ENCODE data around the gene SYT12.

The SYT12 gene

DNA sequence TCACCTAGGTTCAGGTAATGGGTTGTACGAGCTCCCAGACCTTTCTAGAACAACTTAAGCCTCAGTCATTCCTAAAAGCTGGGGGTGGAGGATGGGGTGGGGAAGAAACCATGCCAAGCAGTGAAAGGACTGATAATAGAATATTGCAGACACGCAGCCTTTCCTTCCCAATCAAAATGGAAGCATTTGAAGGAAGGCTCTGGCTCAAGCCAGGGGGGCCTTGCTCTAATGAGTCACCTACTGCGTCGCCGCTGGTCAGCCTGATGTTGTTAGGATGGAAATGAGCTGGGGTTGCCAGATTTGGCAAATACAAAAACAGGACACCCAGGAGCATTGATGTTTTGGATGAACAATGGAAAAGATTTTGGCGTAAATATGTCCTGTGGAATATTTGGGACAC, 6.2 kb downstream of the SYT12 start:
- Histone ChIP-seq H3K4me3 (ENCODE audit: extremely low read depth, insufficient read depth, low read length, poor library complexity, severe bottlenecking) (no peak overlapping the region), H3K27ac (ENCODE audit: low read depth, low read length, severe bottlenecking) (no peak overlapping the region), H3K36me3 (ENCODE audit: control insufficient read depth, insufficient read depth, low read length) (no peaks in the 10 kb centered on the region), H3K9me3 (ENCODE audit: control insufficient read depth, low read length) (no peaks in the 10 kb centered on the region), H3K4me1 (ENCODE audit: control insufficient read depth, insufficient read depth, low read length, poor library complexity, severe bottlenecking) (peaks cover 27% of the 10 kb centered on the region)
- WGBS, 2 experiments (ENCODE audit: insufficient coverage in 2 of 2), result 86 to 87% methylated on average over 4 to 5 of the region's 6 CpGs

DNA sequence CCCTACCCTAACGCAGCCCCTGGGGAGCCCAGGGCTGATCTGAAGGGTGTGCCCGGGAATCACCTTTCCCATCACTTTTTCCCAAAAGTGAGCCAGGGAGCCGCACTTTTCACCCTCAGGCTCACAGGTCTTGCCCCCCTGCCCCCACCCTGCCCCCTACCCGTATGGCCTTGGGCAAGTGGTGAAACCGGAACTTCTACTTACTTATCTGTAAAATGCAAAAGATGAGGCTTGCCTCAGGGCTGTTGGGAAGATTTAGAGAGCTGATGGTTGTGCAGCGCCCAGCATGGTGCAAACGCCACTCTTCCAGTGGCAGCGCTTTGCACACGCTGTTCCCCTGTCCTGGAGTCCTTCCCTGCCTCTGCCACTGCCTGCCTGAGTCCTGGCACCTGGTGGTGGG, 8.0 kb downstream of the SYT12 start:
- no peaks in the 10 kb centered on the region for H3K36me3 ChIP-seq (ENCODE audit: control insufficient read depth, insufficient read depth, low read length)
- peaks cover 29% of the 10 kb centered on the region for H3K4me1 ChIP-seq (ENCODE audit: control insufficient read depth, insufficient read depth, low read length, poor library complexity, severe bottlenecking)
- WGBS, 2 experiments (ENCODE audit: insufficient coverage in 2 of 2), result 96 to 100% methylated on average over 3 to 5 of the region's 9 CpGs
- H3K4me3 ChIP-seq (ENCODE audit: extremely low read depth, insufficient read depth, low read length, poor library complexity, severe bottlenecking), result no peak overlapping the region
- no peak overlapping the region for H3K27ac ChIP-seq (ENCODE audit: low read depth, low read length, severe bottlenecking)
- no peaks in the 10 kb centered on the region for H3K9me3 ChIP-seq (ENCODE audit: control insufficient read depth, low read length)

DNA sequence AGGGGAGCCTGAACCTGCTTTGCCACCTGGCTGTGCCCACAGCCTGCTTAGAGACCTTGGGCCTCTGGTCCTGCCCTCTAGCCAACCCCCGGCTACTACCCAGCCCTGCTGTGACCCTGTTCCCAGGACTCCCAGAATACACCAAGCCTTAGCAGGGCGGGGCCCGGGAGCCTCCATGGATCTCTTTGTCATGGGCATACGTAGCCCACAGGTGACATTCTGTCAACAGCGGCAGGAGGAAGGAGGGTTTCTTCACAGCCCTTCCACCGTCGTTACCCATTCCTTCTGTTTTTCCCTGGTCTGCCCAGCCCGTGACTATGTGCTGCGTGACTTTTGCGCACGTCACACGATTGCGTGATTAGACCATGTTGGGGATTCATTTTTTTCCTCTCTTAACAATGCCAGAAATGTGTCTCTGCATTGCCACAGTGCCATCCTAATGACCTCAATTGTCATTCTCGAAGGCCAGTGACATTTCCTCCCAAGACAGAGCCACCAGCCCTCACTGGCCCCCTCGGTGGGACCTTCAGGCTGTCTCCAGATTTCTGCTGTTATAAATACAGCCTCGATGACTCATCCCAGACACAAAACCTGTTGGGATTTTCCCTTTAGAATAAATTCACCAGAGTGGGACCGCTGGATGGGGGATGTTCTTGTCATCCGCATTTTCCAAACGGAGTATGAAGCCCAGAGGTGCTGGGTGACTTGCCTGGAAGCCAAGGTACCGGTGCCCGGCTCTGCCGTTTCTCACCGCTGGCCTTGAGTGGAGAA, 9.0 kb downstream of the SYT12 start:
- H3K36me3 ChIP-seq (ENCODE audit: control insufficient read depth, insufficient read depth, low read length), result no peaks in the 10 kb centered on the region
- H3K27ac ChIP-seq (ENCODE audit: low read depth, low read length, severe bottlenecking), result peak overlapping the region; percentile 72
- H3K4me1 ChIP-seq (ENCODE audit: control insufficient read depth, insufficient read depth, low read length, poor library complexity, severe bottlenecking), result peaks cover 29% of the 10 kb centered on the region
- H3K4me3 ChIP-seq (ENCODE audit: extremely low read depth, insufficient read depth, low read length, poor library complexity, severe bottlenecking), result no peak overlapping the region
- H3K9me3 ChIP-seq (ENCODE audit: control insufficient read depth, low read length), result no peaks in the 10 kb centered on the region
- 80 to 85% methylated on average over 22 to 23 of the region's 23 CpGs for WGBS, 2 experiments (ENCODE audit: insufficient coverage in 2 of 2)

DNA sequence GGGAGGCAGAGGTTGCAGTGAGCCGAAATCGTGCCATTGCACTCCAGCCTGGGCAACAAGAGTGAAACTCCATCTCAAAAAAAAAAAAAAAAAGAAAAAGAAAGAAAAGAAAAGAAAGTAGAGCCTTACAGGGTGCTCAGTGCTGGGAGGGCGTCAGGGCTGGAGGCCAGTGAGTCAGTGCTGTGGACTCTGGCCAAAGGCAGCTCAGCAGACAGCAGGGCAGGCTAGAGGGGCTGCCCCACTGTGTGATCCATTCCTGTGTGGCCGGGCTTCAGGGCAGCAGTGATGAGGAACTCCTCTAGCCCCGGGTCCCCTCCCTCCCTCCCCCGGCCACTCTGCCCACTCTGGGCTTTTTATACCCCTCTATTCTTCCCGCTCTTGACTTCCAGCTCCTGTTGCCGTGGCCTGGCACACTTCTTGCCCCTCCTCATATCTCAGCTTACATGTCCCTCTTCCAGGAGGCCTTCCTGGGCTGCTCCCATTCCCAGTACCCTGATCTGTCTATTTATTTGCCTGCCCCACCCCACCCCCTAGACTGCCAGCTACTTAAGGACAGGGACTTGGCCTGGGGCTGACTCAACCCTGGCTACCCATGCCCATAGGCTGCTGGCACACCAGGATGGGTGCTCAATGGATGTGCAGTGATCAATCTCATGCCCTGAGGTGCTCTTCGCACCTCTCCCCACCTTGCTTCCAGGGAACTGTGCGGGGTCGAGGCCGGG, 10.1 kb downstream of the SYT12 start:
- WGBS, 2 experiments (ENCODE audit: insufficient coverage in 2 of 2), result 84 to 92% methylated on average over 6 to 7 of the region's 12 CpGs
- H3K4me1 ChIP-seq (ENCODE audit: control insufficient read depth, insufficient read depth, low read length, poor library complexity, severe bottlenecking), result peaks cover 29% of the 10 kb centered on the region
- peak overlapping the region; percentile 72 for H3K27ac ChIP-seq (ENCODE audit: low read depth, low read length, severe bottlenecking)
- no peaks in the 10 kb centered on the region for H3K36me3 ChIP-seq (ENCODE audit: control insufficient read depth, insufficient read depth, low read length)
- H3K4me3 ChIP-seq (ENCODE audit: extremely low read depth, insufficient read depth, low read length, poor library complexity, severe bottlenecking), result no peak overlapping the region
- no peaks in the 10 kb centered on the region for H3K9me3 ChIP-seq (ENCODE audit: control insufficient read depth, low read length)

DNA sequence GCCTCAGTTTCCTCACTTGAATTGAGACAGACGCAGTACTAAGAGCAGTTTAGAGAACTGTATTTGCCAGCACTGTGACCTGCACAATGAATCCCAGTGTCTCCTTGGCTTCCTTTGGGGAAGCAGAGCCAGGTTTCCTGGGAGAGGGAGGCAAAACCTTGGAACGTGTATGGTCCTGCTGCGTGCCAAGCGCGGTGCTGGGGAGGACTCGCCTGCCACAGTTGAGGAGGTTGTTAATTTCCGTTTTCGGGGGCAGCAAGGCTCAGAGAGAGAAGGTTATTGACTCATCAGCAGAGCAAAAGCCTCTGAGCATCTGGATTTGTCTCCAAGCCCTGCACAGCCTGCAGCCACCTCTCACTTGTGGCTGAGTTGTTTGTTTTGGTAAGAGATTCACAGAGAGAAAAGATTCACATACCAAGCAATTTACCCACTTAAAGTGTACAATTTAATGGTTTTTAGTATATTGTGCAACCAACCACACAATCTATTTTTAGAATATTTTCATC, 10.8 kb downstream of the SYT12 start:
- WGBS, 2 experiments (ENCODE audit: insufficient coverage in 2 of 2), result 81 to 90% methylated on average over 8 of the region's 8 CpGs
- Histone ChIP-seq H3K27ac (ENCODE audit: low read depth, low read length, severe bottlenecking) (peak overlapping the region; percentile 72), H3K9me3 (ENCODE audit: control insufficient read depth, low read length) (no peaks in the 10 kb centered on the region), H3K4me3 (ENCODE audit: extremely low read depth, insufficient read depth, low read length, poor library complexity, severe bottlenecking) (no peak overlapping the region), H3K36me3 (ENCODE audit: control insufficient read depth, insufficient read depth, low read length) (no peaks in the 10 kb centered on the region), H3K4me1 (ENCODE audit: control insufficient read depth, insufficient read depth, low read length, poor library complexity, severe bottlenecking) (peaks cover 29% of the 10 kb centered on the region)

DNA sequence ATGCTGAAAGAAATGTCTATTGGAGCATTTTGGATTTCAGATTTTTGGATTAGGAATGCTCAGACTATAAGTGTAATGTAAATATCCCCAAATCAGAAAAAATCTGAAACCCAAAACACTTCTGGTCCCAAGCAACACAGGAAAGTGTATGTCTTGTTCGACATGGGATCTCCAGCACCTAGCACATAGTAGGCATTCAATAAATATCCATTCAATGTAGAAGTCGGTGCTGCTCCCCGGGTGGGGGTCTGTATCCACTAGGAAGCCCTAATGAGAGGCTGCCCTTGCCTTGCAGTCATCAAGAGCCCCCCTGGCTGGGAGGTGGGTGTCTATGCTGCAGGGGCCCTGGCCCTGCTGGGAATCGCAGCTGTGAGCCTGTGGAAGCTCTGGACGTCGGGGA, 11.4 kb downstream of the SYT12 start:
- Histone ChIP-seq H3K36me3 (ENCODE audit: control insufficient read depth, insufficient read depth, low read length) (no peaks in the 10 kb centered on the region), H3K27ac (ENCODE audit: low read depth, low read length, severe bottlenecking) (peak overlapping the region; percentile 59), H3K4me1 (ENCODE audit: control insufficient read depth, insufficient read depth, low read length, poor library complexity, severe bottlenecking) (peaks cover 29% of the 10 kb centered on the region), H3K9me3 (ENCODE audit: control insufficient read depth, low read length) (no peaks in the 10 kb centered on the region), H3K4me3 (ENCODE audit: extremely low read depth, insufficient read depth, low read length, poor library complexity, severe bottlenecking) (no peak overlapping the region)
- 83 to 89% methylated on average over 4 to 5 of the region's 6 CpGs for WGBS, 2 experiments (ENCODE audit: insufficient coverage in 2 of 2)

DNA sequence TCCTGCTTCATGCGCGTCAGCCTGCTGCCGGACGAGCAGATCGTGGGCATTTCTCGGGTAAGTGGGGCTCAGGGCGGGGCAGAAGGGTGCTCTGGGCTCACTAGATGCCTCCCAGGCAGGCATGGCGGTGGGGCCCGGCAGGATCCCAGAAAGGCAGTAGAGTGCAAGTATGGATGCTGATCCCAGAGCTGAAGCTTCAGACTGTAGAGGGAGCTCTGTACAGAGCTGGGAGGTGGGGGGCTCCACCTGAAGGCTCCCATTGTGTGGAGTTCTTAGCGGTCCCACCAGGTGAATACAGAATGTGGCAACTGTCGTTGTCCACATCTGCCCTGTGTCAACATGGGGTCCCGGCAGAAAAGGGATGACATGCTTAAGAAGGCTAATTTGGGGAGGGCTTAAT, 17.2 kb downstream of the SYT12 start:
- Histone ChIP-seq H3K9me3 (ENCODE audit: control insufficient read depth, low read length) (no peaks in the 10 kb centered on the region), H3K36me3 (ENCODE audit: control insufficient read depth, insufficient read depth, low read length) (no peaks in the 10 kb centered on the region), H3K4me1 (ENCODE audit: control insufficient read depth, insufficient read depth, low read length, poor library complexity, severe bottlenecking) (no peaks in the 10 kb centered on the region), H3K27ac (ENCODE audit: low read depth, low read length, severe bottlenecking) (no peak overlapping the region), H3K4me3 (ENCODE audit: extremely low read depth, insufficient read depth, low read length, poor library complexity, severe bottlenecking) (no peak overlapping the region)
- WGBS, 2 experiments (ENCODE audit: insufficient coverage in 2 of 2), result 86 to 89% methylated on average over 11 to 12 of the region's 12 CpGs

DNA sequence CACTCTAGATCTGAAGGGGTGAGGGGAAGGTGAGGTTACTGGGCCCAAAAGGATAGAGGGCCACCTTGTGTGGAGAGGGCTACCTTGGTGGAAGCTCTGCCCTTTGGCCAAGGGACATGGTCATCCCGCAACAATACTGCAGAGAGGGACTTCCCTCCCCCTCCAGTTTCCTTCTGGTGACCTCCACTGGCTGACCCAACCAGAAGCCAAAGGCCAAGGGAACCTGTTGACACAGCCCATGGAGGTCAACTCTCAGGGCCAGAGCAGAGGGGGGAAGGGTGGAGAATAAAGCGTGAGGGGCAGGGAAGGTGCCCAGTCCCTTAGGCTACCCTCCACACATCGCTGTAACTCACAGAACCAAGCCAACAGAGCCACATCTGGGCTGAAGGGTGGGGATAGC, 18.7 kb downstream of the SYT12 start:
- H3K36me3 ChIP-seq (ENCODE audit: control insufficient read depth, insufficient read depth, low read length), result no peaks in the 10 kb centered on the region
- H3K9me3 ChIP-seq (ENCODE audit: control insufficient read depth, low read length), result no peaks in the 10 kb centered on the region
- no peaks in the 10 kb centered on the region for H3K4me1 ChIP-seq (ENCODE audit: control insufficient read depth, insufficient read depth, low read length, poor library complexity, severe bottlenecking)
- H3K27ac ChIP-seq (ENCODE audit: low read depth, low read length, severe bottlenecking), result no peak overlapping the region
- no peak overlapping the region for H3K4me3 ChIP-seq (ENCODE audit: extremely low read depth, insufficient read depth, low read length, poor library complexity, severe bottlenecking)
- 95% methylated on average over 3 of the region's 3 CpGs; no CpG with 5 or more reads in 1 of the 2 experiments for WGBS, 2 experiments (ENCODE audit: insufficient coverage in 2 of 2)

DNA sequence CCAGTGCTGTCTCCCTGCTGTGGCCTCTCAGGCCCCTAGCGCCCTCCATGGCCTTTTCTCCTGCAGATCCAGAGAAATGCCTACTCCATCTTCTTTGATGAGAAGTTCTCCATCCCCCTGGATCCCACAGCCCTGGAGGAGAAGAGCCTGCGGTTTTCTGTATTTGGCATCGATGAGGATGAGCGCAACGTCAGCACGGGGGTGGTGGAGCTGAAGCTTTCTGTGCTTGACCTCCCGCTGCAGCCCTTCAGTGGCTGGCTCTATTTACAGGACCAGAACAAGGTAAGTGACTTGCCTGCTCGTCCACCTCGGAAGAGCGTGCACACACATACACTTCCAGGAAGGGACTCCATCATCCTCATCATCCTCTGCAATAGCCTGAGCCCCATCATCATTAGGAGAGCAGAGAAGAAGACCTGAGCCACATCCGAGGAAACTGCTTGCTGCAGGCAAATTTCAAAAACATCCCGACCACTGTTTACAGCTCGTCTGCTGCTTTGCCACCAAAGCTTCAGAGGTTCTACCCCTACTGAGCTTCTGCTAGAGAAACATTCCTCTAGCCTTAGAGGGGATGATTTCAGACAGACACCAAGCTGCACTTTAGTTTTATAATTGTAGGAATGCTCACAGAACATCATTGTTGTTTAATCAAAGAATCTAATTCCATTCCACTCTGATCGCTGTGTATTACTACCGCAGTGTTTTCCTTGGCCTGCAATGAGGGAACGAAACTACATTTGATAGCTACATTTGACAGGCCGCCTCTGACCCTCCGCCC, 20.8 kb downstream of the SYT12 start:
- no peak overlapping the region for H3K27ac ChIP-seq (ENCODE audit: low read depth, low read length, severe bottlenecking)
- H3K36me3 ChIP-seq (ENCODE audit: control insufficient read depth, insufficient read depth, low read length), result no peaks in the 10 kb centered on the region
- H3K4me3 ChIP-seq (ENCODE audit: extremely low read depth, insufficient read depth, low read length, poor library complexity, severe bottlenecking), result no peak overlapping the region
- 89 to 93% methylated on average over 13 of the region's 18 CpGs for WGBS, 2 experiments (ENCODE audit: insufficient coverage in 2 of 2)
- H3K4me1 ChIP-seq (ENCODE audit: control insufficient read depth, insufficient read depth, low read length, poor library complexity, severe bottlenecking), result no peaks in the 10 kb centered on the region
- no peaks in the 10 kb centered on the region for H3K9me3 ChIP-seq (ENCODE audit: control insufficient read depth, low read length)

DNA sequence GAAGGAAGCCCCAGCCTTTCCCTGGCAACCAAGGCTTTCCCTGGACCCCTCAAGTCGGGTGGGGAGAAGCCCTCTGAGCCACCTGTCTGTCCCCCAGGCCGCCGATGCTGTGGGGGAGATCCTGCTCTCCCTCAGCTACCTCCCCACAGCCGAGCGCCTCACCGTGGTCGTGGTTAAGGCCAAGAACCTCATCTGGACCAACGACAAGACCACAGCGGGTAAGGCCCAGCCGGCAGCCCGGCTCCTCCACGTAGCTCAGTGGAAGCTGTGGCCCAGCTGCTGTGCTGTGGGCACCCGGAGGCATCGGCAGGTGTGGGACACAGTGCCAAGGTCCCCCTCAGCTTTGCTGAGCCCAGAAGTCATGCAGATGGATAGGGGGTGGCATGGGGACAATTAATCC, 21.6 kb downstream of the SYT12 start:
- Histone ChIP-seq H3K9me3 (ENCODE audit: control insufficient read depth, low read length) (no peaks in the 10 kb centered on the region), H3K4me1 (ENCODE audit: control insufficient read depth, insufficient read depth, low read length, poor library complexity, severe bottlenecking) (no peaks in the 10 kb centered on the region), H3K27ac (ENCODE audit: low read depth, low read length, severe bottlenecking) (no peak overlapping the region), H3K36me3 (ENCODE audit: control insufficient read depth, insufficient read depth, low read length) (no peaks in the 10 kb centered on the region), H3K4me3 (ENCODE audit: extremely low read depth, insufficient read depth, low read length, poor library complexity, severe bottlenecking) (no peak overlapping the region)
- WGBS, 2 experiments (ENCODE audit: insufficient coverage in 2 of 2), result 92 to 94% methylated on average over 13 of the region's 14 CpGs
